Measurements from ENCODE around the gene ARID5B.

ARID5B gene

DNA sequence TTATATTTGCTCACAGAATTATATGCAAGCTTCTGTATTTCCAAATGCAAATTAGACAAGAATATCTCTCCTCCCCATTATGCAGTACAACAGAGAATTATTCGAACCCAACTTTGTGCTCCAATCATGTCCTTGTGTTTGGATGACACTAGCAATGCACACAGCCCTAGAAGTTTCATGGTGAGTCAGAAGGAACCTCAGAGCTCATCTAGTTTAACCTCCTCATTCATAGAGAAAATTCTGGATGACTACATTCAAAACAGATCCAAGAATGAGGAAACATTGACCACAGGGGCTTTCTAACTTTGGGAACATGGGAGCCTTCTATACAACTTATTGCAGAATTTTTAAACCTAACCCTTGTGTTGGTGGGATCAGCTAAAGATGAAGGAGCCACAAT is 12.8 kb upstream of the ARID5B start:
- peak; percentile 52 for DNase-seq (ENCODE audit: low spot score)

GRCh38 chr10:61890430-61890829 is 11.1 kb upstream of the ARID5B start:
- no peak for DNase-seq (ENCODE audit: low spot score)

DNA sequence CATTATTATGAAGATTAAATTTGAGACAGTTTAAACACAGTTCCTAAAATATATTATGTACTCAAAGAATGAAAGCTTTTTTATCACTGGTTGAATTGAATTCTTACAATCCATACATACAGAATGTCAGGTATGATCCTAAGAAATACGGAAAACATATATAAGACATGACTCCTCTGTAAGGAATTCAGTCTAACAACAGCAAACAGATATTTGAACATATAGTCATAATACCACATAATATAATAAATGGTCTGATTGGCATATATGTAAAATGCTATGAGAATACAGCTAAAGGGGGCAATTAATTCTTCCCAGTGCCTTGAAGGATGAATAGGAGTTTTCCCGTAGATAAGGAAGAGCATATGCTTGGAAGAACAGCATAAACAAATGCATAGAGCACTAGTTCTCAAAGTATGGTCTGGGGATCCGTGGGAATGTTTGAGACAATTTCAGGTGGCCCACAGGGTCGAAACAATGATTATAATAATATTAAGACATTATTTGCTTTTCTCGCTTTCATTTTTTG is 10.6 kb upstream of the ARID5B start:
- no peak for DNase-seq (ENCODE audit: low spot score)

- no peak for DNase-seq (ENCODE audit: low spot score)
Measured at GRCh38 chr10:61891906-61892585, 9.5 kb upstream of the ARID5B start.

GRCh38 chr10:61892961-61893360 is 8.5 kb upstream of the ARID5B start:
- DNase-seq (ENCODE audit: low spot score), result no peak

DNA sequence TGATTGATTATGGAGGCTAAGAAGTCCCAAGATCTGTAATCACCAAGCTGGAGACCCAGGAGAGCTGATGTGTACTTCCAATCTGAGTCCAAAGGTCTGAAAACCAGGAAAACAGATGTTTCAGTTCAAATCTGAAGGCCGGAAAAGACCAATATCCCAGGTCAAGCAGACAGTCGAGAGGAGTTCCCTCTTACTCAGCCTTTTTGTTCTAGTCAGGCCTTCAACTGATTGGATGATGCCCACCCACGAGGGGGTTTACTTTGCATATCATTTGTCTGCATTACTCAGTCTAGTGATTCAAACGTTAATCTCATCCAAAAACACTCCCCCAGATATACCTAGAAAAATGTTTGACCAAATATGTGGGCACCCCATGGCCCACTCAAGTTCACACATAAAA is 7.4 kb upstream of the ARID5B start:
- DNase-seq (ENCODE audit: low spot score), result no peak

DNA sequence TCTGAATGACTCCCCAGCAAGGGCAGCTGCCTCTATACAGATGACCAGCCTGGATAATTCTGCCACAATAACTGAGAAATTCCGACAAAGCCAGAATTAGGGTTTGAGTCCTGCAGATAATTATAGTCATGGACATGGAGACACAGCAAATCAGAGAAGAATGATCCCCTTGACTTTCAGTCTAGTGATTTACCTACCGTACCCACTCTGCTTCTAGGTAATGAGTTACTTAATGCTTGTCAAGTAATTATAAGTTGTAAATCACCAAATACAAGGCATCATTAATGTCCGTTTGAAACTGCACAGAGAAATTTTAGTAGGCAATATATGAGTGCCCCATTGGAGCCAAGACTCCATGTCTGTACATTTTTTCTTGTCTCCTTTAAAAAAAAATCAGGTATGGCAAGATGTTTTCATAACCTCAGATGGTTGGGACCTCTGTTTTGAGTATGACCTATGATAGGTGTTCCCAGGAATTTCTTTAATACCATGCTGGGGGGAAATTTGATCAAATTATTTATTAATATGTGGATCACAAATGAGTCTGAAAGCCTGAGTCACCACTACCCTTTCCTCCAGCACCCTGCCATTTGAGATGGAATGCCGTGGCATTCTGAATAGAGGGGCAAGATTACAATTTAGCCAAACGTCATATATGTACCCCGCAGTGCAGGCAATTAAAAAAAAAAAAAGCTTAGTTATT is 5.5 kb upstream of the ARID5B start:
- no peak for DNase-seq (ENCODE audit: low spot score)

DNA sequence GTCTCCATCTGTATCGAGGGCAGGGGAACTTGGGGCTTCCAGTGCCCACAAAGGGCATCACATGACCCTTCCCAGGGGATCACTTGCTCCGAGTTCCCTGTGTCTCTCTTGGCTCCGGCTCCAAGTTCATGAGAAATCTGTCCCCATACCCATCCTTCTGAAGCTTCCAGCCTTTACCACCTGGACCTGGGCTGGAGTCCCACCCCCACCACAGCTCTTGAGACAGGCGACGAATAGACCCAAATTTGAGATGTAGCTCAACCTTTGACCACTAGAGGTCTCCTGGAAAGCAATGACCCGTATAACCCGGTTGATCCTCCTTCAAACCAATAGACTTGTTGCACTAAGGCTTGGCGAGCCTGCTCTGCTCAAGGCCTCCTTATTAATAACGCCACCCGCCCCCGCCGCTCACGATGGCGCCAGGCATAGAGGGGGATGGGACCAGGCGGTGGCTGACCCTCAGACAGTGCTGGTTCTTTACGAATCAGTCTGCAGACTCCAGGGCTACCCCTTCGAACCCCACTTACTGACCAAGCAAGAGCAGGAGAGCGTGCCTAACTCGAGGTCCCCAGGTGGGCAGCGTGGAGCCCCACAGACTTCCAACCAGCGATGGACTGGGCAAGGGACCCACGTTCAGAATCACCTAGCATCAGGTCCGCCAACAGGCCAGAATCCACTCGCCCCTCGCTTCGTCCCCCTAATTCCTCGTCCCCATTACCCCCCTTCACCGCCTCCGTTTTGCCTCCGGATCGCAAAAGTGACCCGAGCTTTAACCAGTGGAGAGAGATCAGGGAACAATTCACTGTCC is 4.4 kb upstream of the ARID5B start:
- peak; percentile 78 for DNase-seq (ENCODE audit: low spot score)

- peak; percentile 56 for DNase-seq (ENCODE audit: low spot score)
Measured at GRCh38 chr10:61897671-61898434, 3.6 kb upstream of the ARID5B start.

DNA sequence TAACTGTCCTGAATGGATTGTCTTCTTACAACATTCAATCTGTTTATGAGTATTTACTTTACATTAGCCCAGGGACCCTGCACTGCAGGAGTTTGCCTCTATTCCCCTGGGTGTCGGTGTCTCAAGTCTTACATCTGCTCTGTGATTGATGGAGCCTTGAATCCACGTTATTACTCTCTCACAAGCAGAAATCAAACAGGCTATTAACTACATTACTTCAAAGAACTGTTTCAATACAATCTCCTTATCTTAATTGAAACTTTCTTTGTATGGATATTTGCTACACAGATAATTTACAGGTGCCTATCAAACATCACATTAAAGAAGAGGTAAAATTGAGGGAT is 3.1 kb upstream of the ARID5B start:
- DNase-seq (ENCODE audit: low spot score), result no peak

- peak; percentile 33 for DNase-seq (ENCODE audit: low spot score)
Measured at GRCh38 chr10:61899069-61899531, 2.4 kb upstream of the ARID5B start.

DNA sequence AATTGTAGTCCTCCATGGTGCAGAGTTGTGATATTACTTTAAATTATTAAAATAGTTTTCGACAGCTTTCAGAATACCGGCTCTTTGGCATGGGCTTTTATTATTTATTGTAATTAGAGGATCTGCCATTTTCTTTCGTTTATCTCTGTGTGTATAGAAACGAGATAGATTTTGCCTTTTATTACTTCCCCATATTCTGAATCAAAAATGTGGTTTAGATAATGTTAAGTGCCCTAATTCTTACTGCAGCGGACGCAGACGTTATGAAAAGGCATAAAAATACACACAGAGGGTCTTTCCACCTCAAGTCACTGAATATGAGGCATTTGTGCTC is 1.9 kb upstream of the ARID5B start:
- DNase-seq (ENCODE audit: low spot score), result no peak

- DNase-seq (ENCODE audit: low spot score), result peak; percentile 51
Measured at GRCh38 chr10:61899997-61900828, 1.3 kb upstream of the ARID5B start.

GRCh38 chr10:61901829-61902444 is 438 bp downstream of the ARID5B start:
- DNase-seq (ENCODE audit: low spot score), result peak; percentile 14

GRCh38 chr10:61902445-61903220 is 1.1 kb downstream of the ARID5B start:
- peak; percentile 40 for DNase-seq (ENCODE audit: low spot score)

DNA sequence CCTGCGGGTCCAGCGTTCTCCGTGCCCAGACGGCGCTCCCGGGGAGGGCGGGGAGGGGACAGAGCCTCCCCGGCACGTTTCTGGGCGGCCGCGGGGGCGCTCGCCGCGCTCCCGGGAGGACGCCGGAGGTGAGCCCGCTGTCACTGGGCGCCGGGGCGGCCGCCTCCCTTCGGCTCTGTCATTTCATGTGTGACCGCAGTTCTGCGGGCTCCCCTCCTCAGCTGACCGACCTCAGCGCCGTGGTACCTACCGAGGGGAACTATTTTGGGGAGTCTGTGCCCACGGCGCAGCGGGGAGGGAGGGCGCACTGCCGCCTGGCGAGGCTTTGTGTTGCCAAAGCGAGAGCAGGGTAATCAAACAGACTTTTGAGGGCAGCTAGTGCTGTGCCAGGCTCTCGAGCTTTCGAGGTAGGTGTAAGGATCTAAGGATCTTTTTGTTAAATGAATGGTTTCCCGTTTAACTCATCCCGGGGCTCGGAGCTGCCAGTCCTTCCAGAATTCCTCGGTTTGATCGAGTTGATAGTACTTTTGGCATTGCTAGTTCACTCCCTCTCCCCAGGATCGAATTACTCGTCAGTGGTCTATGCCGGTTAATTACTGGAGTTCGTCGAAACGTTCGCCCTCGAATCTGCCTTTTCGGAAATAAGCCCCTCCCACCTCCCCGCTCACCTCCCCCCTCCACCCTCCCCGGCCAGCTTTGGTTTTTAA is 1.9 kb downstream of the ARID5B start:
- peak; percentile 56 for DNase-seq (ENCODE audit: low spot score)

DNA sequence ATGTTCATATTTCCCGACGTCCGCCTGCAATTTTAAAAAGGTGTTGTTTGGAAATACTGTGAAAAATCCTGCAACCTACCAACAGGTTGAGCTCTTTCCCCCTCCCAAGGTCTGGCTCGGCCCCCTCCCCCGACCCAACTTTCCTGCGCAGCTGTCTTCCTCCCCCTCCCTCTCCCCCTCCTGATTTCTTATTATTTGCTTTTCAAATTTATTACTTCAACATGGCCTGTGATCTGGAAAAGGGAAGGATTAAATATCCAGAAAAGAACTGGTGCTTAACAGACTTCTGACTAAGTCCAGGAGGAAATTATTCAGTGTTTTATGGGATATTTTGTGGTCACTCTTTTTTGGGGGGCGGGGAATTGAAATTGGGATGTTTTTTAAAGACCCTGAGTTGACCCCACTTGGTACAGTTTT is 2.4 kb downstream of the ARID5B start:
- no peak for DNase-seq (ENCODE audit: low spot score)

DNA sequence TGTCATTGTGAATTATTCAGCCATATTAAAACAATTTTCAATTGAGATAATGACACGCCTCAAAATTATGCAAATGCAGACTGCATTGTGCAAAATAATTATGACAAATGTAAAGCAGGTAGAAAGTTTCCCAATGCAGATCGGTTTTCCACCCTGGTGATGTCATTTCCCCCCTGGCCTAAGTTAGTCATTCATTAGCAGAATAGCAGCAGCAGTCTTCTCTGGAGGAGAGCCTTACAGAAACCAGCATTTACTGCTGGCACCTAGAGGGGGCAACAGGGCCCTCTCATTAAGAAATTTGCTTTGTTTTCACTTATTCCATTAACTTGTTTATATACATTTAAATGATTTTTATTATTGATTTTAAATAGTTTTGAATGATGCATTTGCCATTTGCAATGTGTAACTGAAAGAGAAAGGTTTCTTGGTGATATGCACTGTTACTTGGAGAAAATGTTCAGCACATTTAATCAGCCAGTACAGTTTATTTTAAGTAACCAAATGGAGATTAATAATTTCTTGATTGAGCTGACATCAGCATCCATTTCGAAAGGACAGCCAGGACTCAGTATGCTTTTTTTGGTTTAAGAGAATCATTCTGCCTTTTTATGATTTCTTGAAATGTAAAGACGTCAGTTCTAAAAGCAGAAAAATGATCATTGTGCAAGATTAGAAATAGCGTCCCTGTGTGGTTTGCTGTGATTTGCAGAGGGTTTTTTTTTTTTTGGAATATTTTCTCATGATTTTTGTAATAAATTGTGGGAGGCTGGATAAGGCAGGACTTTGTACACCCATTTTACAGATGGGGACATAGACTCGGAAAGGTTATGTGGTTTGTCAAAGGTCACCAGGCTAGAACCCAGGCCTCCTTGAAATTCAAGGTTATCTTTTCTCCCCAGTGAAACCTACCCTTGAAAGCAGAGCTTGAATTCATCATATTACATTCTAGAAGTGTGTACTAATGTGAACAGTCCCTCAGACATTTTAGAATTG is 3.5 kb downstream of the ARID5B start:
- DNase-seq (ENCODE audit: low spot score), result peak; percentile 83
